ENCODE data around the gene TMEM101.
"Not testable (repeated sequence)": the region's sequence is repeated elsewhere in the genome, so short reads cannot be mapped to it uniquely, and the experiment has no call there.

TMEM101 gene

GRCh38 chr17:43974382-43975266, 40.1 kb downstream of the TMEM101 start:
- no peak for DNase-seq (ENCODE audit: low read depth in 2 of 2)

- not testable (repeated sequence) for DNase-seq (ENCODE audit: low read depth in 2 of 2)
Observed at GRCh38 chr17:43972444-43973212, 42.1 kb downstream of the TMEM101 start.

- not testable (repeated sequence) for DNase-seq (ENCODE audit: low read depth in 2 of 2)
Observed at GRCh38 chr17:43971436-43971835, 43.3 kb downstream of the TMEM101 start.

- no peak for DNase-seq (ENCODE audit: low read depth in 2 of 2)
Observed at GRCh38 chr17:43970366-43970765, 44.4 kb downstream of the TMEM101 start.

- DNase-seq (ENCODE audit: low read depth in 2 of 2) = no peak
Observed at GRCh38 chr17:43967251-43967875, 47.4 kb downstream of the TMEM101 start.

GRCh38 chr17:43966276-43966675, 48.5 kb downstream of the TMEM101 start:
- no peak for DNase-seq (ENCODE audit: low read depth in 2 of 2)

- no peak for DNase-seq (ENCODE audit: low read depth in 2 of 2)
Observed at GRCh38 chr17:43962479-43962878, 52.3 kb downstream of the TMEM101 start.

GRCh38 chr17:43961954-43962353, 52.8 kb downstream of the TMEM101 start:
- no peak for DNase-seq (ENCODE audit: low read depth in 2 of 2)

- not testable (repeated sequence) for DNase-seq (ENCODE audit: low read depth in 2 of 2)
Observed at GRCh38 chr17:43961292-43961691, 53.5 kb downstream of the TMEM101 start.

Measured in activated CD4-positive, alpha-beta T cell treated with anti-CD3 and anti-CD28 coated beads for 24 hours (primary cell).